Kidney epithelial cell (primary cell): ENCODE results near the gene LRRFIP1. TPM values are rescaled to one million over a fixed set of nuclear protein-coding genes. Genes with fewer than 3 reads are reported as not detected.

Source experiments
- DNase-seq: peaks from one replicate; pipeline ENCODE4 v3.0.0-alpha.2; 2010; ENCODE audit warnings: low read depth
- H3K27me3 ChIP-seq: 2 replicates; pipeline ENCODE4 v1.6.0; 2011; ENCODE audit warnings: low read length; ENCODE audit not compliant: control insufficient read depth, insufficient read depth
- H3K36me3 ChIP-seq: 2 replicates; pipeline ENCODE4 v1.5.1; 2011; ENCODE audit warnings: low read length; ENCODE audit not compliant: control insufficient read depth, insufficient read depth
- H3K4me3 ChIP-seq: 2 replicates; pipeline ENCODE4 v1.5.1; 2011; ENCODE audit warnings: low read depth, mild to moderate bottlenecking, control low read depth, low read length
- total RNA-seq: library from RNA; depleted of rRNA; stranded (reverse); fragments of >200 nt; gene quantifications from 2 replicates; pipeline ENCODE4 v1.2.3, GENCODE V29; 2015
- TF ChIP-seq, protein P1 (sequence below): IDR thresholded peaks from 2 replicates; pipeline ENCODE4 v1.5.1; 2011; ENCODE audit warnings: mild to moderate bottlenecking, moderate library complexity, low read length, control low read depth, inconsistent platforms; ENCODE audit not compliant: insufficient read depth, poor library complexity, severe bottlenecking

Gene LRRFIP1
- total RNA-seq, 1 donor from 2014 or later = 97.5 TPM

DNA sequence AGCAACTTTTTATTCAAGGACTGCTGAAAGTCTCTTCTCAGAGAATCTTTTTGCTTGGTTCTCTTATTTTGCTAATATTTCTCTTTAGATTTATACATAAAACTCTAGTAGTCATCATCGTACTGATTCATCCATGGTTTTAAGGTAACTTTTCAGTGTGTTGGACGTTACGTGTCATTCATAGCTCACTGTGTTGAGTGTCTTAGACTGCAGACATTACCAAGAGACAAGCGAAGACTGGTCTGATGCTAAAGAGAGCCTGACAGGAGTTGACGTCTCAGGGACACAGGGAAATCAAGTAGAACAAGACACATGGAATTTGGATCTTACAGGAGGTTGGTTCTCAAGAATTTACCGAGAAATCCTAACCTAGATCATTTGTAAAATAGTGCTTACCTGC, 196.7 kb downstream of the LRRFIP1 start:
- Histone ChIP-seq H3K27me3 (no peaks in the 10 kb centered on the region), H3K4me3 (no peak overlapping the region), H3K36me3 (no peaks in the 10 kb centered on the region)
- no peak for DNase-seq
- TF ChIP-seq, protein P1, sequence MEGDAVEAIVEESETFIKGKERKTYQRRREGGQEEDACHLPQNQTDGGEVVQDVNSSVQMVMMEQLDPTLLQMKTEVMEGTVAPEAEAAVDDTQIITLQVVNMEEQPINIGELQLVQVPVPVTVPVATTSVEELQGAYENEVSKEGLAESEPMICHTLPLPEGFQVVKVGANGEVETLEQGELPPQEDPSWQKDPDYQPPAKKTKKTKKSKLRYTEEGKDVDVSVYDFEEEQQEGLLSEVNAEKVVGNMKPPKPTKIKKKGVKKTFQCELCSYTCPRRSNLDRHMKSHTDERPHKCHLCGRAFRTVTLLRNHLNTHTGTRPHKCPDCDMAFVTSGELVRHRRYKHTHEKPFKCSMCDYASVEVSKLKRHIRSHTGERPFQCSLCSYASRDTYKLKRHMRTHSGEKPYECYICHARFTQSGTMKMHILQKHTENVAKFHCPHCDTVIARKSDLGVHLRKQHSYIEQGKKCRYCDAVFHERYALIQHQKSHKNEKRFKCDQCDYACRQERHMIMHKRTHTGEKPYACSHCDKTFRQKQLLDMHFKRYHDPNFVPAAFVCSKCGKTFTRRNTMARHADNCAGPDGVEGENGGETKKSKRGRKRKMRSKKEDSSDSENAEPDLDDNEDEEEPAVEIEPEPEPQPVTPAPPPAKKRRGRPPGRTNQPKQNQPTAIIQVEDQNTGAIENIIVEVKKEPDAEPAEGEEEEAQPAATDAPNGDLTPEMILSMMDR = no peak

DNA sequence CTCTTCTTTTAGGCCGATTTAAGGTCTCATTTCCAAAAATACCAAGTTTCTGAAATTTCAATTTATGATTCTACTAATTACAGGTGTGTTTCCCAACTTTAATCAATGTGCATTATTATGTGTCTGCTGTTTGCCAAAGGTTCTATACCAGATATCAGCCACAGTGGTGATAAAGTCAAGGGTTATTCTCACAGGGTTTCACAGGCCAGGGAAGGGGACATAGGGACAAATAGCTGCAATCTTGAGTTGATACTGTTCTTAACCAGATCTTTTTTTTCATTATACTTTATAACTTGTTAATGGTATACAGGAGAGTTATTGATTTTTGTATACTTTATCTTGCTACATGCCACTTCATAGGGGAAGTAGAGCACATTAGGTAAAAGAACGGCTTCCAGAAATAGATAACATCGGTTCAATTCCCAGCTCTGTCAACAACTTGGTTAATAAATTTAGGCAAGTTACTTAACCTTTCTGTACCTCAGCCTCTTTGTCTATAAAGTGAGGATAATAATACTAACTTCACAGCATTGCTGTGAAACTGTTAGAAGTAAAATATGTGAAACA, 200.1 kb downstream of the LRRFIP1 start:
- TF ChIP-seq, protein P1 = no peak
- DNase-seq = no peak
- no peak overlapping the region for H3K4me3 ChIP-seq
- no peaks in the 10 kb centered on the region for H3K27me3 ChIP-seq
- H3K36me3 ChIP-seq = no peaks in the 10 kb centered on the region

Other genes with a start within 250 kb of the LRRFIP1 start
- 81.9 and 124 TPM in 2 replicates for gene COL6A3, start 213.4 kb upstream of the LRRFIP1 start, total RNA-seq
- gene MLPH, start 140.3 kb upstream of the LRRFIP1 start, total RNA-seq = 27.3 and 44.6 TPM in 2 replicates
- not detected in 2 replicates for gene PRLH, start 61.0 kb upstream of the LRRFIP1 start, total RNA-seq
- gene RAB17, start 36.9 kb upstream of the LRRFIP1 start, total RNA-seq = 10.7 and 12.1 TPM in 2 replicates
- 0.07 and 0.50 TPM in 2 replicates for gene RBM44, start 171.2 kb downstream of the LRRFIP1 start, total RNA-seq
- gene RAMP1, start 232.0 kb downstream of the LRRFIP1 start, total RNA-seq = 3.1 and 4.4 TPM in 2 replicates